ENCODE results near the gene GDF2.

DNA sequence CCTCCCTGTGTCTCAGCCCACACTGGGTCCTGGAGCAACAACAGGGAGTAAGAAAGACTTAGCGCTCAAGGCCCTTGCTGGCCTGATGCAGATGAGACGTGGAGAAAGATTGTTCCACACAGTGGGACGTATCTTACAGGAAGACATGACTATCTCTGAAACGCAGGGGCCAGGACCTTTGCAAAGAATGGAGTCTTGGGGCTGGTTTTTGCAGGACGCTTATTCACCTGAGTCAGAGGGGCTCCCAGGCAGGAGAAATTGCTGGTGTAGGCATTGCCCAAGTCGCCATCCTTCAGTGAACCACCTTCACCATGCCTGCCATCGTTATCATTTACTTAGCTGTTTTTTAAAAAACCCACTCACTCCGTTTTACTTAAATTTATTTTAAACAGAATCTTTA, 34.0 kb upstream of the GDF2 start:
- TF ChIP-seq EZH2 (IDR thresholded peaks at IDR 0.05; ENCODE audit: borderline replicate concordance) (no peak), EZH2phosphoT487 (IDR thresholded peaks at IDR 0.05; ENCODE audit: low read depth, severe bottlenecking, unreplicated experiment) (no peak)
- TF ChIP-seq, protein P1, sequence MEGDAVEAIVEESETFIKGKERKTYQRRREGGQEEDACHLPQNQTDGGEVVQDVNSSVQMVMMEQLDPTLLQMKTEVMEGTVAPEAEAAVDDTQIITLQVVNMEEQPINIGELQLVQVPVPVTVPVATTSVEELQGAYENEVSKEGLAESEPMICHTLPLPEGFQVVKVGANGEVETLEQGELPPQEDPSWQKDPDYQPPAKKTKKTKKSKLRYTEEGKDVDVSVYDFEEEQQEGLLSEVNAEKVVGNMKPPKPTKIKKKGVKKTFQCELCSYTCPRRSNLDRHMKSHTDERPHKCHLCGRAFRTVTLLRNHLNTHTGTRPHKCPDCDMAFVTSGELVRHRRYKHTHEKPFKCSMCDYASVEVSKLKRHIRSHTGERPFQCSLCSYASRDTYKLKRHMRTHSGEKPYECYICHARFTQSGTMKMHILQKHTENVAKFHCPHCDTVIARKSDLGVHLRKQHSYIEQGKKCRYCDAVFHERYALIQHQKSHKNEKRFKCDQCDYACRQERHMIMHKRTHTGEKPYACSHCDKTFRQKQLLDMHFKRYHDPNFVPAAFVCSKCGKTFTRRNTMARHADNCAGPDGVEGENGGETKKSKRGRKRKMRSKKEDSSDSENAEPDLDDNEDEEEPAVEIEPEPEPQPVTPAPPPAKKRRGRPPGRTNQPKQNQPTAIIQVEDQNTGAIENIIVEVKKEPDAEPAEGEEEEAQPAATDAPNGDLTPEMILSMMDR (IDR thresholded peaks at IDR 0.05; ENCODE audit: poor library complexity): no peak
